Liver (tissue), 9 donors: Measurements from ENCODE around the gene TAS1R1. TPM values are rescaled to one million over a fixed set of nuclear protein-coding genes. Genes with fewer than 3 reads are reported as not detected.

Experiments used
- DNase-seq: peaks from one replicate; pipeline ENCODE4 v3.0.0-alpha.2; 2017; ENCODE audit warnings: low spot score
- H3K27ac ChIP-seq, 2 donors: one replicate each; pipeline ENCODE4 v1.7.0; 2013; ENCODE audit warnings: inconsistent platforms in 2 of 2, low read length in 2 of 2, control low read depth in 1 of 2, low read depth in 1 of 2, mild to moderate bottlenecking in 1 of 2
- H3K27me3 ChIP-seq, 4 donors: one replicate each; pipeline versions ENCODE4 v1.6.1 to v1.7.0; 2013; ENCODE audit warnings: low read length in 3 of 4, inconsistent platforms in 1 of 4, mild to moderate bottlenecking in 1 of 4, moderate library complexity in 1 of 4; ENCODE audit not compliant: control insufficient read depth in 4 of 4, insufficient read depth in 4 of 4
- H3K36me3 ChIP-seq, 4 donors: one replicate each; pipeline versions ENCODE4 v1.6.1 to v1.7.0; 2013; ENCODE audit warnings: low read length in 3 of 4, mild to moderate bottlenecking in 3 of 4, low read depth in 1 of 4, moderate library complexity in 1 of 4; ENCODE audit not compliant: control insufficient read depth in 4 of 4, insufficient read depth in 3 of 4
- H3K4me1 ChIP-seq, 4 donors: one replicate each; pipeline versions ENCODE4 v1.6.1 to v1.7.0; 2013; ENCODE audit warnings: low read length in 3 of 4, mild to moderate bottlenecking in 3 of 4, moderate library complexity in 1 of 4; ENCODE audit not compliant: control insufficient read depth in 4 of 4, insufficient read depth in 4 of 4
- H3K4me3 ChIP-seq, 3 donors: one replicate each; pipeline versions ENCODE4 v1.6.1 to v1.7.0; 2013; ENCODE audit warnings: low read length in 3 of 3, control low read depth in 1 of 3, low read depth in 1 of 3, mild to moderate bottlenecking in 1 of 3
- H3K9ac ChIP-seq, 2 donors: one replicate each; pipeline ENCODE4 v1.7.0; 2013; ENCODE audit warnings: low read length in 2 of 2, mild to moderate bottlenecking in 2 of 2, moderate library complexity in 2 of 2, control low read depth in 1 of 2, low read depth in 1 of 2
- H3K9me3 ChIP-seq, 4 donors: one replicate each; pipeline versions ENCODE4 v1.6.1 to v1.7.0; 2013; ENCODE audit warnings: low read length in 3 of 4; ENCODE audit not compliant: control insufficient read depth in 4 of 4
- EGR1 ChIP-seq, 2 donors: IDR thresholded peaks; 2 replicates each; pipeline ENCODE4 v1.6.1; 2016 to 2018; ENCODE audit warnings: antibody characterized with exemption in 2 of 2, low read depth in 2 of 2
- FOXA2 ChIP-seq: IDR thresholded peaks from 2 replicates; pipeline ENCODE4 v1.6.1; 2016; ENCODE audit warnings: antibody characterized with exemption
- GABPA ChIP-seq, 2 donors: IDR thresholded peaks in 1 of 2; conservative IDR thresholded peaks in 1 of 2; 2 replicates each; pipeline ENCODE4 v1.6.1; 2016; ENCODE audit warnings: antibody characterized with exemption in 2 of 2, mild to moderate bottlenecking in 1 of 2, moderate library complexity in 1 of 2
- HNF4A ChIP-seq, 2 donors: conservative IDR thresholded peaks; 2 replicates each; pipeline ENCODE4 v1.6.1; 2016; ENCODE audit warnings: antibody characterized with exemption in 2 of 2, mild to moderate bottlenecking in 2 of 2
- HNF4G ChIP-seq: IDR thresholded peaks from 2 replicates; pipeline ENCODE4 v1.6.1; 2016; ENCODE audit warnings: antibody characterized with exemption
- JUND ChIP-seq, 2 donors: IDR thresholded peaks; 2 replicates each; pipeline ENCODE4 v1.6.1; 2016; ENCODE audit warnings: antibody characterized with exemption in 2 of 2
- RXRA ChIP-seq, 2 donors: IDR thresholded peaks; 2 replicates each; pipeline ENCODE4 v1.6.1; 2017 to 2018; ENCODE audit warnings: antibody characterized with exemption in 2 of 2, mild to moderate bottlenecking in 1 of 2
- SP1 ChIP-seq: IDR thresholded peaks from 2 replicates; pipeline ENCODE4 v1.6.1; 2018; ENCODE audit warnings: antibody characterized with exemption, mild to moderate bottlenecking
- TAF1 ChIP-seq: conservative IDR thresholded peaks from 2 replicates; pipeline ENCODE4 v1.6.1; 2016; ENCODE audit warnings: antibody characterized with exemption, mild to moderate bottlenecking
- YY1 ChIP-seq: IDR thresholded peaks from 2 replicates; pipeline ENCODE4 v1.6.1; 2016; ENCODE audit warnings: antibody characterized with exemption, mild to moderate bottlenecking
- WGBS: extraction: QIAGEN DNeasy Blood & Tissue Kit; methylation state at CpG from one replicate; pipeline ENCODE4 v1.1.7; 2013; 5-methylcytosine and 5-hydroxymethylcytosine counted together
- polyA plus RNA-seq, 2 donors: library from polyadenylated mRNA; stranded (reverse) in 1 of 2; unstranded in 1 of 2; fragments of 200-250 nt in 1 of 2; fragments of >200 nt in 1 of 2; fragmentation: Nextera tagmentation in 1 of 2; extraction: Ambion mirVana in 1 of 2; gene quantifications; one replicate each; pipeline versions ENCODE4 v1.2.1 to v1.2.3, GENCODE V29; 2013 to 2015
- total RNA-seq, 2 donors: library from RNA; depleted of rRNA; stranded (reverse); fragments of >200 nt; gene quantifications; one replicate each; pipeline ENCODE4 v1.2.3, GENCODE V29; 2014
- TF ChIP-seq, protein P1 (sequence below): fragments of 150-350 bp; IDR thresholded peaks from 2 replicates; pipeline ENCODE4 v1.5.1; 2017; ENCODE audit warnings: improper control_type of control experiment, low read depth, low read length; ENCODE audit not compliant: missing input control
- TF ChIP-seq, protein P2 (sequence below): IDR thresholded peaks from 2 replicates; pipeline ENCODE4 v1.6.1; 2016; ENCODE audit warnings: antibody characterized with exemption
- TF ChIP-seq, protein P3 (sequence below): IDR thresholded peaks from 2 replicates; pipeline ENCODE4 v1.6.1; 2016; ENCODE audit warnings: antibody characterized with exemption, mild to moderate bottlenecking
- TF ChIP-seq, protein P4 (sequence below): IDR thresholded peaks from 2 replicates; pipeline ENCODE4 v1.6.1; 2016; ENCODE audit warnings: antibody characterized with exemption
- donor health status: healthy.
- donor health status: healthy.
- donor health status: healthy.
- donor health status: healthy.
- donor health status: healthy.

TAS1R1 gene
- total and polyA plus RNA-seq, 4 donors = not detected

DNA sequence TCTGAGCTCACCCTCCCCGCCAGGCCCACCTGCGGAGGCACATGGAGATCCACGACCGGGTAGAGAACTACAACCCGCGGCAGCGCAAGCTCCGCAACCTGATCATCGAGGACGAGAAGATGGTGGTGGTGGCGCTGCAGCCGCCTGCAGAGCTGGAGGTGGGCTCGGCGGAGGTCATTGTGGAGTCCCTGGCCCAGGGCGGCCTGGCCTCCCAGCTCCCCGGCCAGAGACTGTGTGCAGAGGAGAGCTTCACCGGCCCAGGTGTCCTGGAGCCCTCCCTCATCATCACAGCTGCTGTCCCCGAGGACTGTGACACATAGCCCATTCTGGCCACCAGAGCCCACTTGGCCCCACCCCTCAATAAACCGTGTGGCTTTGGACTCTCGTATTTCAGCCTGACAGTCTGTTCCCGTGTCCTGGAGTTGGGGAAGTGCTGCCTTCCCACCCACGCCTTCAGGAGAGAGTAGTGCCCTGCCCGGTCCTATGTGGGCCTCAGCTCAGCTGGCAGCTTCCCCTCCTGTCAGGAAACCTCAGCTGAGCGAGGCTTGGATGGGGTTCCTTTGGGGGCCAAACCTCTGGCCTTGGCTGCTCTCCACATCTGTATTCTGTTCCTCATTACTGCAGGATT is 33.9 kb downstream of the TAS1R1 start:
- H3K9ac ChIP-seq = no peak overlapping the region
- no peak for DNase-seq
- no peaks in the 10 kb centered on the region for H3K27me3 ChIP-seq
- no peak overlapping the region for H3K4me3 ChIP-seq
- H3K4me1 ChIP-seq = peaks cover 1 to 27% (median 7%) of the 10 kb centered on the region in 4 donors
- H3K36me3 ChIP-seq = peaks cover 20 to 63% (median 35%) of the 10 kb centered on the region in 4 donors
- H3K9me3 ChIP-seq = no peaks in the 10 kb centered on the region
- TF ChIP-seq FOXA2 (no peak), RXRA (IDR thresholded peaks at IDR 0.05) (no peak), JUND (IDR thresholded peaks at IDR 0.05) (no peak), YY1 (no peak), SP1 (no peak)
- TF ChIP-seq, protein P1, sequence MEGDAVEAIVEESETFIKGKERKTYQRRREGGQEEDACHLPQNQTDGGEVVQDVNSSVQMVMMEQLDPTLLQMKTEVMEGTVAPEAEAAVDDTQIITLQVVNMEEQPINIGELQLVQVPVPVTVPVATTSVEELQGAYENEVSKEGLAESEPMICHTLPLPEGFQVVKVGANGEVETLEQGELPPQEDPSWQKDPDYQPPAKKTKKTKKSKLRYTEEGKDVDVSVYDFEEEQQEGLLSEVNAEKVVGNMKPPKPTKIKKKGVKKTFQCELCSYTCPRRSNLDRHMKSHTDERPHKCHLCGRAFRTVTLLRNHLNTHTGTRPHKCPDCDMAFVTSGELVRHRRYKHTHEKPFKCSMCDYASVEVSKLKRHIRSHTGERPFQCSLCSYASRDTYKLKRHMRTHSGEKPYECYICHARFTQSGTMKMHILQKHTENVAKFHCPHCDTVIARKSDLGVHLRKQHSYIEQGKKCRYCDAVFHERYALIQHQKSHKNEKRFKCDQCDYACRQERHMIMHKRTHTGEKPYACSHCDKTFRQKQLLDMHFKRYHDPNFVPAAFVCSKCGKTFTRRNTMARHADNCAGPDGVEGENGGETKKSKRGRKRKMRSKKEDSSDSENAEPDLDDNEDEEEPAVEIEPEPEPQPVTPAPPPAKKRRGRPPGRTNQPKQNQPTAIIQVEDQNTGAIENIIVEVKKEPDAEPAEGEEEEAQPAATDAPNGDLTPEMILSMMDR = no peak
- TF ChIP-seq, protein P2, sequence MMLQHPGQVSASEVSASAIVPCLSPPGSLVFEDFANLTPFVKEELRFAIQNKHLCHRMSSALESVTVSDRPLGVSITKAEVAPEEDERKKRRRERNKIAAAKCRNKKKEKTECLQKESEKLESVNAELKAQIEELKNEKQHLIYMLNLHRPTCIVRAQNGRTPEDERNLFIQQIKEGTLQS = no peak
- TF ChIP-seq, protein P3, sequence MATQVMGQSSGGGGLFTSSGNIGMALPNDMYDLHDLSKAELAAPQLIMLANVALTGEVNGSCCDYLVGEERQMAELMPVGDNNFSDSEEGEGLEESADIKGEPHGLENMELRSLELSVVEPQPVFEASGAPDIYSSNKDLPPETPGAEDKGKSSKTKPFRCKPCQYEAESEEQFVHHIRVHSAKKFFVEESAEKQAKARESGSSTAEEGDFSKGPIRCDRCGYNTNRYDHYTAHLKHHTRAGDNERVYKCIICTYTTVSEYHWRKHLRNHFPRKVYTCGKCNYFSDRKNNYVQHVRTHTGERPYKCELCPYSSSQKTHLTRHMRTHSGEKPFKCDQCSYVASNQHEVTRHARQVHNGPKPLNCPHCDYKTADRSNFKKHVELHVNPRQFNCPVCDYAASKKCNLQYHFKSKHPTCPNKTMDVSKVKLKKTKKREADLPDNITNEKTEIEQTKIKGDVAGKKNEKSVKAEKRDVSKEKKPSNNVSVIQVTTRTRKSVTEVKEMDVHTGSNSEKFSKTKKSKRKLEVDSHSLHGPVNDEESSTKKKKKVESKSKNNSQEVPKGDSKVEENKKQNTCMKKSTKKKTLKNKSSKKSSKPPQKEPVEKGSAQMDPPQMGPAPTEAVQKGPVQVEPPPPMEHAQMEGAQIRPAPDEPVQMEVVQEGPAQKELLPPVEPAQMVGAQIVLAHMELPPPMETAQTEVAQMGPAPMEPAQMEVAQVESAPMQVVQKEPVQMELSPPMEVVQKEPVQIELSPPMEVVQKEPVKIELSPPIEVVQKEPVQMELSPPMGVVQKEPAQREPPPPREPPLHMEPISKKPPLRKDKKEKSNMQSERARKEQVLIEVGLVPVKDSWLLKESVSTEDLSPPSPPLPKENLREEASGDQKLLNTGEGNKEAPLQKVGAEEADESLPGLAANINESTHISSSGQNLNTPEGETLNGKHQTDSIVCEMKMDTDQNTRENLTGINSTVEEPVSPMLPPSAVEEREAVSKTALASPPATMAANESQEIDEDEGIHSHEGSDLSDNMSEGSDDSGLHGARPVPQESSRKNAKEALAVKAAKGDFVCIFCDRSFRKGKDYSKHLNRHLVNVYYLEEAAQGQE = no peak
- TF ChIP-seq, protein P4, sequence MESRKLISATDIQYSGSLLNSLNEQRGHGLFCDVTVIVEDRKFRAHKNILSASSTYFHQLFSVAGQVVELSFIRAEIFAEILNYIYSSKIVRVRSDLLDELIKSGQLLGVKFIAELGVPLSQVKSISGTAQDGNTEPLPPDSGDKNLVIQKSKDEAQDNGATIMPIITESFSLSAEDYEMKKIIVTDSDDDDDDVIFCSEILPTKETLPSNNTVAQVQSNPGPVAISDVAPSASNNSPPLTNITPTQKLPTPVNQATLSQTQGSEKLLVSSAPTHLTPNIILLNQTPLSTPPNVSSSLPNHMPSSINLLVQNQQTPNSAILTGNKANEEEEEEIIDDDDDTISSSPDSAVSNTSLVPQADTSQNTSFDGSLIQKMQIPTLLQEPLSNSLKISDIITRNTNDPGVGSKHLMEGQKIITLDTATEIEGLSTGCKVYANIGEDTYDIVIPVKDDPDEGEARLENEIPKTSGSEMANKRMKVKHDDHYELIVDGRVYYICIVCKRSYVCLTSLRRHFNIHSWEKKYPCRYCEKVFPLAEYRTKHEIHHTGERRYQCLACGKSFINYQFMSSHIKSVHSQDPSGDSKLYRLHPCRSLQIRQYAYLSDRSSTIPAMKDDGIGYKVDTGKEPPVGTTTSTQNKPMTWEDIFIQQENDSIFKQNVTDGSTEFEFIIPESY = no peak
- WGBS = 89% methylated on average over 24 of the region's 24 CpGs
- no peak overlapping the region for H3K27ac ChIP-seq

DNA sequence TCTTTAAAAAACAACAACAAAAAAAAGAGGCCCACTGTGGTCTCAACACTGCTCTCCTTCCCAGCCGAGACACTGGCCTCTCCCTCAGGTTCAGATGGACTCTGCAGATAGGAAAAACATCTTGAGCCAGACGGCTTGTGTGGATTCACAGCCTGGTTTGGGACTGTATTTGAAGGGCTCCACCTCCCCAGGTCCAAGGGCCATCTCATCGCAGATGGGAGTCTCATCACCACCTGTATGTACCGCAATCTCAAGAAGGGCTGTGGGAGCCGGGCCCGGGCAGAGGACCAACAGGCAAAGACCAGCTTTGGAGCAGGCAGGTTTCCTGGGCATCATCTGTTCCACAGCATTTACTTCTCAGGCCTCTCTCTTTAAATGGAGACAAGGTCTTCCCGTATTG is 34.9 kb downstream of the TAS1R1 start:
- 85% methylated on average over 7 of the region's 7 CpGs for WGBS
- H3K4me1 ChIP-seq = peaks cover 0 to 20% (median 5%) of the 10 kb centered on the region in 4 donors
- H3K9ac ChIP-seq = no peak overlapping the region
- no peak for DNase-seq
- H3K27ac ChIP-seq = no peak overlapping the region
- TF ChIP-seq EGR1 (IDR thresholded peaks at IDR 0.05; ENCODE audit: low read depth in 2 of 2) (no peak), GABPA (IDR thresholded peaks at IDR 0.05 in 1 of 2, conservative IDR thresholded peaks at IDR 0.05 in 1 of 2) (no peak), HNF4G (no peak), JUND (IDR thresholded peaks at IDR 0.05) (no peak), HNF4A (conservative IDR thresholded peaks at IDR 0.05) (no peak), RXRA (IDR thresholded peaks at IDR 0.05) (no peak), TAF1 (no peak)
- TF ChIP-seq, protein P3 = no peak
- TF ChIP-seq, protein P2 = no peak
- TF ChIP-seq, protein P4 = no peak
- no peaks in the 10 kb centered on the region for H3K27me3 ChIP-seq
- H3K9me3 ChIP-seq = no peaks in the 10 kb centered on the region
- no peak overlapping the region for H3K4me3 ChIP-seq
- peaks cover 20 to 68% (median 42%) of the 10 kb centered on the region in 4 donors for H3K36me3 ChIP-seq
